Activated naive CD8-positive, alpha-beta T cell (primary cell): ENCODE data around the gene ASB10.
A peak's percentile ranks its signal among the peaks of the same experiment; 100 is the strongest.

Experiments
- H3K27ac Mint-ChIP-seq: one replicate; pipeline ENCODE4 v1.8.0; 2021; ENCODE audit warnings: mixed read lengths
- H3K27me3 Mint-ChIP-seq: one replicate; pipeline ENCODE4 v1.8.0; 2021; ENCODE audit warnings: mixed read lengths
- H3K36me3 Mint-ChIP-seq: one replicate; pipeline ENCODE4 v1.8.0; 2021; ENCODE audit warnings: mixed read lengths
- H3K4me1 Mint-ChIP-seq: one replicate; pipeline ENCODE4 v1.8.0; 2021; ENCODE audit warnings: low read depth, mixed read lengths
- H3K4me3 Mint-ChIP-seq: one replicate; pipeline ENCODE4 v1.8.0; 2021; ENCODE audit warnings: mild to moderate bottlenecking, mixed read lengths
- H3K9me3 Mint-ChIP-seq: one replicate; pipeline ENCODE4 v1.8.0; 2021; ENCODE audit warnings: low read depth, mixed read lengths

Gene ASB10

DNA sequence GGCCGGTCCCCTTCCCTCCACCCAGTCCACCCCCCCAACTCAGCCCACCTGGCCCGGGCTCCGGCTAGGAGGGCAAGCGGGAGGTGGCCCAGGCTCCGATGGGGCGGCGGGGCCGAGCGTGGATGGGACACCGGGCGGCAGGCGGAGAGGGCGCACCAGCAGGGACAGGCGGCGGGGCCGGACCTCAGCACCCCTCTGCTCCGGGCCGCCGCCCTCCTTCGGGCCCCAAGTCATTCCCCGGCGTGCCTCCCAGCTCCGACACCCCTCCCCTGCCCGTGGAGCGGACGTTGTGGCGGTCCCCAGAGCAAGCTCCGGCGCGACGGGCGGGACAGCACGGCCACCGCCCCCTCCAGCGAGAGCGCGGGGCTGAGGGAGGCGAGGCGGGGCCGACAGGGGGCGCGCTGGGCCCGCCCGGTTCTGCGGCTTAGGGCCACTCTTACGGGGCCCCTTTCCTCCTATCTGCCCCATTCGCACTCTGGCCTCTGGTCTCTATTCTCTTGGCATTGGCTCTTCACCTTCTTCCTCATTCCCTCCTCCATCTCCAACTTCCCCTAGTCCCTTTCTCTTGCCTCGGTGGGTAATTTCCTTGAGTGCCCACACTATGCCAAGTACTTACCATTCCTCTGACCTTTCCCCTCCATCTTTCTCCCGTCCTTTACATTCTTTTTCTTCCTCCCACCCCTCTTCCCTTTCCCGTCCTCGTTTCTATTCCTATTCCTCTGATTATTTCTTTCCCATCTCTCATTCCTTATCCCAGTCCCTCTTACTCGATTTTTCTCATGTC is 18.9 kb downstream of the ASB10 start:
- H3K36me3 Mint-ChIP-seq, result no peaks in the 10 kb centered on the region
- peaks cover 14% of the 10 kb centered on the region for H3K4me1 Mint-ChIP-seq
- H3K9me3 Mint-ChIP-seq, result no peaks in the 10 kb centered on the region
- H3K27me3 Mint-ChIP-seq, result peaks cover 28% of the 10 kb centered on the region
- H3K27ac Mint-ChIP-seq, result no peak overlapping the region
- H3K4me3 Mint-ChIP-seq, result peak overlapping the region; percentile 81

DNA sequence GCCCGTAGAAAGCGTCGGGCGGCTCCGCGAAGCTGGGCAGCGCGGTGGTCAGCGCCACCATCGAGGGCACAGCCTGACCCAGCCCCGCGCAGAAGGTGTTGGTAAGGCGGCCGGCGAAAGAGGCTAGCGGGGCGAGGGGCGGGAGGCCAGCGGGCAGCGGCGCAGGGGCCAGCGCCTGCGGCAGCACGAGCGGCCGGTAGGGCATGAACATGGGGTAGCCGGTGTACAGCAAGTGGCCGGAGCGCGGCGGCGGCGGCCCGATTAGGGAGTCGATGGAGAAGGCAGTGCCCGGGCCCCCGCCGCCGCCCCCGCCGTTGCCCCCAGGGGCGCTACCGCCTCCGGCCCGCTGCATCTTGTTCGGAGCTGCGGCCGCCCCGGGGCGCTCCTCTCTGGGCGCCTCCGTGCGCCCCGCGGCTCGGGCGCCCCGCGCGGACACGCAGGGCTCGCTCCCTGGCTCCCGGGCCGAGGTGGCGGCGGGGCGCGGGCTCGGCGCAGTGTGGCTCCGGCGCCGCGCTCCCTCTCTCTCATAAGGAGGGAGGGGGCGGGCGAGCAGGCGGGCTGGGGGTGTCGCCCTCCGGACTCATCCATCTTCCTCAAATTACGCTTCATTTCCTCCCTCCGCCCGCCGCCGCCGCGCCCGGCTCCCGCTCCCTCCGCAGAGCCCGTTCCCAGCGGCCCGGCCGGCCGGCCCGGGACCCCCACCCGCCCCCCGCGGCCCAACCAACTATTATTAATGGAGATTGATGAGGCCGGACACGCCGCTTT is 19.7 kb downstream of the ASB10 start, which contains the start of gene GBX1:
TSS of gene GBX1 (minus strand) at position 498 of the 765 bp plus-strand sequence. CDS start at position 352, 146 bp downstream.
- Mint-ChIP-seq H3K9me3 (no peaks in the 10 kb centered on the region), H3K27ac (no peak within 1 kb of the TSS), H3K4me3 (peak within 1 kb of the TSS; percentile 81), H3K4me1 (peaks cover 9% of the 10 kb centered on the region), H3K36me3 (no peaks in the 10 kb centered on the region), H3K27me3 (peaks cover 22% of the 10 kb centered on the region)

DNA sequence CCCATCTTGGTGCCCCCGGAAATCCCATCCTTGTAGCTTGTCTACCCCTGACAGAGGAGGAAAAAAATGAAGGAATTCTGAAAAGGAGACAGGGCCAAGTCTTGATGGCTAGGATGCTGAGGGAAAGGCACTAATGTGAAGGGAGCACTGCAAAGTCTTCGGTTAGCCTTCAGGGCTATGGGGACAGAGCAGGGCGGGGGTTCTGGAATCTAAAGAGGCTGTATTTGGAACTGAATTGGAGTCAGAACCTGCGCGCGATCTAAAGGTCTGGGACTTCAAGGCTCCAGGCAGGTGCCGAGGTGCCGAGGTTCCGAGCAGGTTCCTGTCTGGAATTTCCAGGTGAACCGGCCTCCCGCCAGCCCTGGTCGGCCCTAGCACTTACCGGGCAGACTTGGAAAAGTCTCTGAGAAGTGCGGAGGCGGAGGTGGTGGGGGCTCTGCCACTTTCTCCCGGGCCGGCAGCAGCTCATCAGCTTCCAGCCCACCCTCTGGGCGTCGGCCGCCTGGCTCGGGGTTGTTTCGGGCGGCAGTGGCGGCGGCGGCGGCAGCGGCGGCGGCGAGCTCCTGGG is 20.3 kb downstream of the ASB10 start:
- Mint-ChIP-seq H3K27me3 (peaks cover 19% of the 10 kb centered on the region), H3K9me3 (no peaks in the 10 kb centered on the region), H3K4me3 (peak overlapping the region; percentile 69), H3K4me1 (peaks cover 7% of the 10 kb centered on the region), H3K27ac (no peak overlapping the region), H3K36me3 (no peaks in the 10 kb centered on the region)

- no peaks in the 10 kb centered on the region for H3K9me3 Mint-ChIP-seq
- H3K36me3 Mint-ChIP-seq, result no peaks in the 10 kb centered on the region
- no peak overlapping the region for H3K27ac Mint-ChIP-seq
- H3K27me3 Mint-ChIP-seq, result peaks cover 5% of the 10 kb centered on the region
- no peak overlapping the region for H3K4me3 Mint-ChIP-seq
- peaks cover 2% of the 10 kb centered on the region for H3K4me1 Mint-ChIP-seq
Measured at GRCh38 chr7:151161757-151162156, 25.3 kb downstream of the ASB10 start.

DNA sequence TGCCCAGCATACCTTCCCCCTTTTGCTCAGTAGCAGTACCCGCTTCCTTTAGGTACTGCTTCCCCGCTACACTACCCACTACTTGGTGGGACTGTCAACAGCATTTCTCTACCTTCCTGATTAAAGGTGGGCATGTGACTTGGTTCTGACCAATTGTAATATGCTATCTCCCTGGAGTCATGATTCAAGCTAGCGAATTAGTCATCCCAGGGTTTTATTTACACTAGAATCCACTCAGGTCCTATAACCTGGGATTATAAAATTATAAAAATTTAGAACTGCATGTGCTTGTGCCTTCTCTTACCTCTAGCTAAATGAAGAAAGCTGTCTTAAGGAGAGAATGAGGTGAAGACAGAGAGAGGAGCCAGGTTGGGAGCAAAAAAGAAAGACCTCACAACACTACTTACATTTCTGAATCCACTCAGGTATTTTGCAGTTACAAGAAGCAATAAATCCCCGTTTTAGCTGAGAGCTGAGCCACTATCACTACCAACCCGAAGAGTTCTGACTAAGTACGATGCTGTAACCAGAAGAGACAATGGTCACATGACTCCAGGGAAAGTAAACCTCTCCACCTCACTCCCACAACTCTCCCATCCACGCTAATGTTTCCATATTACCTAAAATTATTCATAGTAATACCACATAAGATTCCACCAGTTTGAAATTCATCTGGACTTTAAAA is 29.3 kb downstream of the ASB10 start:
- no peaks in the 10 kb centered on the region for H3K4me1 Mint-ChIP-seq
- H3K36me3 Mint-ChIP-seq, result no peaks in the 10 kb centered on the region
- peaks cover 9% of the 10 kb centered on the region for H3K27me3 Mint-ChIP-seq
- no peak overlapping the region for H3K27ac Mint-ChIP-seq
- H3K9me3 Mint-ChIP-seq, result no peaks in the 10 kb centered on the region
- H3K4me3 Mint-ChIP-seq, result no peak overlapping the region

DNA sequence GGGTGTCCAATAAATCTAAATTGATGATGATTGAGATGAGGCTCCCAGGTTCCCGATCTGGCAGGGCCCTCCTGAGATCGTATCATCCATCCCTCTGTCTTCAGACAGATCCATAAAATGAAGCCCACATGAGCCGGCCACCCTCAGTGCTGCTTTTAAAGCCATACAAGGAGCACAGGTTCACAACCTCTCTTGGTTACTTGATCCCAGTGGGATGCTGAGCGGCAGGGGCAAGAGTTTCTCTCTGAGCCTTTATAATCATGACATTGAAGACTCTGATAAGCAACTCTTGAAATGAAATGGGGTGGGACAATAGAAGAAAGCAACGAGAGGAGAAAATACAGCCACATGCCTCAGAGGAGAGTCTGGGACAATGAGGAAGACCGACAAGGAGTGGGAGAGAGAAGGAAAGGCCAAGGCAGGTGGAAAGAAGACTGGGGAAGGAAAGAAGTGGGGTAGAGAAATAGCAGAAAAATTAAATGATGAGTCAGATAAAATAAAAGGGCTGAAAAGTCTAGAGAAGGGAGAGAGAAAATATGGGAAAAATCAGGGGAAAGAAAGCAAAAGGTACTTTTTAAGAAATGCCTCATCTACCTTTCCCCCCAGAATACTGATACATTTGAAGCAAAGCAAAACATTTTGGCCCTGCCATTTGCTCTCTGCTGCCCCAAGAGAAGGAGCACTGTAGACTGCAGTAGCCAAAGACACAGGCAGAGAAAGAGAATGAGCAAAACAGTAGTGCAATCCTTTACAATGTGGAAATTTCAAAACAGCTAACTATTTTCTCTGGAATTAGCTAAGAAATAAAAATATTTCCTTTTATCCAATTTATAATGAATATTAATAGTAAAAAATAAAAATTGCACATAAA is 34.2 kb downstream of the ASB10 start:
- Mint-ChIP-seq H3K4me1 (no peaks in the 10 kb centered on the region), H3K27me3 (peaks cover 15% of the 10 kb centered on the region), H3K9me3 (no peaks in the 10 kb centered on the region)

DNA sequence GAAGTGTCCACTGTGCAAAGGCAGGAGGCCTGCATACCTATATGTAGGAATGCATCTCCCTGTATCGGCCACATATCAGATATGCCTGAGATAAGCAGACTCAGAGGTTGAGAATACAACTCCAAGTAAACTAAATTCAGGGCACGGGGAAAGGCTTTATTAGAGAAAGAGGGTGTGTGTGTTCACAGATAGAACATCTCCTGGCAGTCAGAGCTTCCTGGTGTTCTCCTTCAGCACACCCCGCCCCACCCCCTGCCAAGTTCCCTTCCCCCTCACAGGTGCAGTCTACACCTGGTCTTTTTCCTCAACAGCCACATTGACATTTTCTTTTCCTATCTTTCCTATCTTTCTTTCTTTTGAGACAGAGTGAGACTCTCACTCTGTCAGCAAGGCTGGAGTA is 36.7 kb downstream of the ASB10 start:
- peaks cover 10% of the 10 kb centered on the region for H3K27me3 Mint-ChIP-seq
- no peaks in the 10 kb centered on the region for H3K36me3 Mint-ChIP-seq
- H3K27ac Mint-ChIP-seq, result no peak overlapping the region
- no peaks in the 10 kb centered on the region for H3K9me3 Mint-ChIP-seq
- no peak overlapping the region for H3K4me3 Mint-ChIP-seq
- no peaks in the 10 kb centered on the region for H3K4me1 Mint-ChIP-seq

More for the DNA sequence above, 34.2 kb downstream of the ASB10 start:
- no peak overlapping the region for H3K4me3 Mint-ChIP-seq
- no peaks in the 10 kb centered on the region for H3K36me3 Mint-ChIP-seq
- H3K27ac Mint-ChIP-seq, result no peak overlapping the region

DNA sequence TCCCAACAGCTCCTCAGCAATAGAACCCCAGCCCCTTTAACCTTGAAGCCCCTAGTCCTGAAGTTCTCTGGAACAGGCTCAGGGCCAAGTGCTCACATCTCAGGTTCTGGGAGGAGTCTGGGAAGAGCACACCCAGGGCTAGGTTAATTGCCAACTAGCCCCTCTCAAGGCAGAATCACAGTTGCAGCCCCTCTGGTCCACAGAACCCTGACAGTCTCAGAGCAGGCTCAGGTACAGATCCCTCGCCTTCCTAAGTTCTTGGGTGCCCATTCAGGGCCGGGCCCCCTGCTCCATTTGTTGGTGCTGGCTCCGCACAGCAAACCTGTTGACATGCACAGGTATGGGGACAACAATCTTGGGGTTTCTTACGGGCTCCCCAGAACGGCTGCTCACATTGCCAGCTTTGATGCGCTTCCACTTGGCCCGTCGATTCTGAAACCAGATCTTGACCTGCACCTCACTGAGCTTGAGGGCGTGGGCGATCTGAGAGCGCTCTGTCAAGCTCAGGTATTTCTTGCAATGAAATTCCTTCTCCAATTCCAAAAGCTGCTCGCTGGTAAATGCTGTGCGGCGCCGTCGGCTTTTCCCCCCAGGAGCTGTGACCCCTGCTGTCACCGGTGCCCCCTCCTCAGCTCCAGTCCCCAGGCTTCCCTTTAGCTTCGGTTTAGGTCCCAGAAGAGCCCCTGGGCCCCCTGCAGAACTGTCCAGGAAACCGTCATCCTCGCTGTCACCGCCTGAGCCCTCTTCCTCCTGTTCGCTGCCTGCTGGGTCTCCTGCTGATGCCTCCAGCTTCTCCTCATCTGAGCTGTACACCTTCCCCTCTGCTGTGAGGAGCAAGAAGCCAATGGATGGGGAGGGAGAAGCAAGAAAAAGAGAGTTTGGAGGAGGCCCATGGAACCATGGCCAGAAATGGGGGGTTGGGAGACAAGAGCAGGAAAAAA is 38.5 kb downstream of the ASB10 start:
- no peak overlapping the region for H3K27ac Mint-ChIP-seq
- H3K4me1 Mint-ChIP-seq, result no peaks in the 10 kb centered on the region
- no peak overlapping the region for H3K4me3 Mint-ChIP-seq
- H3K27me3 Mint-ChIP-seq, result peaks cover 6% of the 10 kb centered on the region
- no peaks in the 10 kb centered on the region for H3K36me3 Mint-ChIP-seq
- H3K9me3 Mint-ChIP-seq, result no peaks in the 10 kb centered on the region

- H3K4me1 Mint-ChIP-seq, result no peaks in the 10 kb centered on the region
- no peak overlapping the region for H3K4me3 Mint-ChIP-seq
- H3K27me3 Mint-ChIP-seq, result peaks cover 6% of the 10 kb centered on the region
- no peaks in the 10 kb centered on the region for H3K9me3 Mint-ChIP-seq
- H3K36me3 Mint-ChIP-seq, result no peaks in the 10 kb centered on the region
- H3K27ac Mint-ChIP-seq, result no peak overlapping the region
Measured at GRCh38 chr7:151146761-151147160, 40.3 kb downstream of the ASB10 start.

DNA sequence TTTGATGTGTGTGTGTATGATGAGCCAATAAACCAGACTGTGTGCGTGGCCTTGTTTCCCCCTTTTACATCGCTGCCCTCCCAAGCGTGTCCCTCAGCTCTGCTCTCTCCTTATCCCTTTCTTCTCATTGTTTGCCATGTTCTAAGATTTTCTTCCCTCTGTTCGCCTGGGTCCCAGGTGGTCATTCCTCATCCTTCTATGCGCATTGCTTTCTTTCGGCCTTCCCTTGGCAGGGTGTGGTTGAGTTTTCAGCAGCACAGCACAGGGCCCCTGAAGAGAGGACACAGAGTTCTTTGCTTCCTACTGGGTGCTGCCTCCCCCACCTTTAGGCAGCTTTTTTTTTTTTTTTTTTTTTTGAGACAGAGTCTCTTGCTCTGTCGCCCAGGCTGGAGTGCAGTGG is 42.7 kb downstream of the ASB10 start:
- Mint-ChIP-seq H3K4me3 (no peak overlapping the region), H3K27me3 (no peaks in the 10 kb centered on the region), H3K4me1 (no peaks in the 10 kb centered on the region), H3K36me3 (no peaks in the 10 kb centered on the region), H3K27ac (no peak overlapping the region), H3K9me3 (no peaks in the 10 kb centered on the region)

DNA sequence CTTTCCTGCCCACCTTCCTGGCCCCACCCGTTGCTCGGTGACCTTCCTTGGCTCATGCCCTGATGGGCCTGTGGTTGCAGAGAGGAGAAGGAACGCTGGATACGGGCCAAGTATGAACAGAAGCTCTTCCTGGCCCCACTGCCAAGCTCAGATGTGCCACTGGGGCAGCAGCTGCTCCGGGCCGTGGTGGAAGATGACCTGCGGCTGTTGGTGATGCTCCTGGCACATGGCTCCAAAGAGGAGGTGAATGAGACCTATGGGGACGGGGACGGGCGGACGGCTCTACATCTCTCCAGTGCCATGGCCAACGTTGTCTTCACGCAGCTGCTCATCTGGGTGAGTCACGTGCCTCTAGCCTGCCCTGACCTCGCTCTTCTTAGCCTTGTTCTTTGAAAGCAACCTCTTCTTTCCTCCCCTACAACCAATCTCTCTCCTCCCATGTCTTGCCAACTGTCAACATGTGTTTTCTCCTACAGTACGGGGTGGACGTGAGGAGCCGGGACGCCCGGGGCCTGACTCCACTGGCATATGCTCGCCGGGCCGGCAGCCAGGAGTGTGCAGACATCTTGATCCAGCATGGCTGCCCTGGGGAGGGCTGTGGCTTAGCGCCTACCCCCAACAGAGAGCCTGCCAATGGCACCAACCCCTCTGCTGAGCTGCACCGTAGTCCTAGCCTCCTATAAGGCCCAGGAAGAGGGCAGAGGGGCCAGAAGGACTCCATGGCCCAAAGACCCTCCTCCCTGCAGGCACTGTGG is 43.6 kb downstream of the ASB10 start:
- Mint-ChIP-seq H3K9me3 (no peaks in the 10 kb centered on the region), H3K27me3 (no peaks in the 10 kb centered on the region), H3K27ac (no peak overlapping the region), H3K4me3 (no peak overlapping the region), H3K36me3 (no peaks in the 10 kb centered on the region), H3K4me1 (no peaks in the 10 kb centered on the region)

GRCh38 chr7:151142686-151143040 is 44.4 kb downstream of the ASB10 start:
- H3K36me3 Mint-ChIP-seq, result no peaks in the 10 kb centered on the region
- no peaks in the 10 kb centered on the region for H3K4me1 Mint-ChIP-seq
- H3K27me3 Mint-ChIP-seq, result no peaks in the 10 kb centered on the region
- H3K4me3 Mint-ChIP-seq, result no peak overlapping the region
- no peak overlapping the region for H3K27ac Mint-ChIP-seq
- H3K9me3 Mint-ChIP-seq, result no peaks in the 10 kb centered on the region
